IMR-90 (cell line): Measurements from ENCODE around the gene OGG1. TPM values are rescaled to one million over a fixed set of nuclear protein-coding genes. Genes with fewer than 3 reads are reported as not detected.

ENCODE experiments used
- ATAC-seq: fragments of 200-7000 bp; cut with Tn5 transposase; 2 replicates; pipeline ENCODE4 v1.9.1; 2020; ENCODE audit warnings: low read depth, mild to moderate bottlenecking, moderate library complexity
- BruUV-seq: library from RNA; stranded (reverse); fragments of 400-500 nt; replicated peaks from 2 replicates; lab custom pipeline; 2021; lab: Mats Ljungman, UMichigan
- CTCF ChIA-PET: fragments of 300-600 bp; formaldehyde crosslinking; extraction: SDS; loops from one replicate; lab custom pipeline; 2021; ENCODE audit warnings: antibody characterized with exemption; lab: Yijun Ruan, JAX
- POLR2A ChIA-PET: fragments of 300-600 bp; sonication (Branson Sonifier 250); formaldehyde crosslinking; loops from one replicate; lab custom pipeline; 2022; ENCODE audit warnings: antibody characterized with exemption; ENCODE audit not compliant: unreplicated experiment; lab: Charles Lee
- DNase-seq: peaks from one replicate; pipeline ENCODE4 v3.0.0; 2013
- H2AFZ ChIP-seq: replicated peaks from 2 replicates; pipeline ENCODE3; 2013; ENCODE audit warnings: low read length, mild to moderate bottlenecking; ENCODE audit not compliant: poor library complexity
- H2AK5ac ChIP-seq: 2 replicates; pipeline ENCODE4 v1.6.1; 2013; ENCODE audit warnings: low read depth, low read length, inconsistent platforms
- H2AK9ac ChIP-seq: replicated peaks from 2 replicates; pipeline ENCODE3; 2013; ENCODE audit warnings: mild to moderate bottlenecking, low read depth, low read length, moderate library complexity; ENCODE audit not compliant: poor library complexity
- H2BK120ac ChIP-seq: 2 replicates; pipeline ENCODE4 v1.6.1; 2013; ENCODE audit warnings: low read depth, low read length, inconsistent platforms
- H2BK15ac ChIP-seq: 3 replicates; pipeline ENCODE4 v1.6.1; 2013; ENCODE audit warnings: low read depth, low read length, inconsistent platforms
- H2BK20ac ChIP-seq: 2 replicates; pipeline ENCODE4 v1.6.1; 2013; ENCODE audit warnings: low read depth, mild to moderate bottlenecking, inconsistent platforms, low read length, moderate library complexity
- H2BK5ac ChIP-seq: 2 replicates; pipeline ENCODE4 v1.6.1; 2013; ENCODE audit warnings: mild to moderate bottlenecking, low read depth, low read length, inconsistent platforms; ENCODE audit not compliant: poor library complexity, severe bottlenecking
- H3K14ac ChIP-seq: replicated peaks from 2 replicates; pipeline ENCODE4 v1.6.1; 2013; ENCODE audit warnings: low read depth, low read length, inconsistent platforms
- H3K18ac ChIP-seq: 2 replicates; pipeline ENCODE4 v1.6.1; 2013; ENCODE audit warnings: low read depth, low read length, control low read depth
- H3K23ac ChIP-seq: 2 replicates; pipeline ENCODE4 v1.6.1; 2013; ENCODE audit warnings: low read depth, low read length, inconsistent platforms
- H3K27ac ChIP-seq: 2 replicates; pipeline ENCODE4 v1.5.1; 2013; ENCODE audit warnings: mild to moderate bottlenecking, control low read depth, low read length; ENCODE audit not compliant: insufficient read depth
- H3K27me3 ChIP-seq: 2 replicates; pipeline ENCODE4 v1.6.1; 2013; ENCODE audit warnings: low read length; ENCODE audit not compliant: control insufficient read depth, insufficient read depth
- H3K36me3 ChIP-seq: 2 replicates; pipeline ENCODE4 v1.6.1; 2013; ENCODE audit warnings: low read length, mixed read lengths; ENCODE audit not compliant: control insufficient read depth, insufficient read depth
- H3K4ac ChIP-seq: 2 replicates; pipeline ENCODE4 v1.6.1; 2013; ENCODE audit warnings: low read depth, low read length, inconsistent platforms
- H3K4me1 ChIP-seq: 2 replicates; pipeline ENCODE4 v1.6.1; 2013; ENCODE audit warnings: low read length, mixed read lengths; ENCODE audit not compliant: control insufficient read depth, insufficient read depth
- H3K4me2 ChIP-seq: 2 replicates; pipeline ENCODE4 v1.6.1; 2013; ENCODE audit warnings: low read depth, mild to moderate bottlenecking, control low read depth, low read length, moderate library complexity
- H3K4me3 ChIP-seq: 2 replicates; pipeline ENCODE4 v1.5.1; 2013; ENCODE audit warnings: low read depth, mild to moderate bottlenecking, control low read depth, low read length, moderate library complexity; ENCODE audit not compliant: insufficient read depth
- H3K56ac ChIP-seq: 2 replicates; pipeline ENCODE4 v1.6.1; 2013; ENCODE audit warnings: low read length, inconsistent platforms; ENCODE audit not compliant: insufficient read depth; ENCODE audit errors: extremely low read depth
- H3K79me1 ChIP-seq, 2 experiments: 2 replicates each; pipeline ENCODE4 v1.6.1; 2013; ENCODE audit warnings: low read length in 2 of 2, inconsistent platforms in 1 of 2, low read depth in 1 of 2
- H3K9ac ChIP-seq: 2 replicates; pipeline ENCODE4 v1.6.1; 2013; ENCODE audit warnings: low read depth, low read length, control low read depth
- H3K9me1 ChIP-seq: 2 replicates; pipeline ENCODE4 v1.6.1; 2013; ENCODE audit warnings: low read length, inconsistent platforms; ENCODE audit not compliant: insufficient read depth
- H3K9me3 ChIP-seq: 2 replicates; pipeline ENCODE4 v1.6.1; 2013; ENCODE audit warnings: low read length; ENCODE audit not compliant: control insufficient read depth, insufficient read depth
- H4K20me1 ChIP-seq: 2 replicates; pipeline ENCODE4 v1.6.1; 2013; ENCODE audit warnings: low read length, inconsistent platforms; ENCODE audit not compliant: insufficient read depth
- H4K5ac ChIP-seq: 2 replicates; pipeline ENCODE4 v1.6.1; 2013; ENCODE audit warnings: mild to moderate bottlenecking, low read depth, low read length, control low read depth
- H4K8ac ChIP-seq, 2 experiments: 2 replicates each; pipeline ENCODE4 v1.6.1; 2013; ENCODE audit warnings: low read depth in 2 of 2, low read length in 2 of 2, control low read depth in 1 of 2, inconsistent platforms in 1 of 2
- H4K91ac ChIP-seq: 2 replicates; pipeline ENCODE4 v1.6.1; 2013; ENCODE audit warnings: low read depth, low read length, inconsistent platforms; ENCODE audit not compliant: insufficient read depth
- BHLHE40 ChIP-seq: fragments of 150-350 bp; IDR thresholded peaks from 2 replicates; pipeline ENCODE4 v1.6.1; 2016; ENCODE audit warnings: mild to moderate bottlenecking, low read depth, low read length
- CEBPB ChIP-seq: IDR thresholded peaks from 2 replicates; pipeline ENCODE4 v1.6.1; 2012; ENCODE audit warnings: low read depth, low read length, improper control_type of control experiment
- FOS ChIP-seq: fragments of 150-350 bp; IDR thresholded peaks from 2 replicates; pipeline ENCODE4 v1.6.1; 2016; ENCODE audit warnings: low read depth, low read length
- MAFK ChIP-seq: IDR thresholded peaks from 2 replicates; pipeline ENCODE4 v1.6.1; 2012; ENCODE audit warnings: low read depth, low read length, improper control_type of control experiment
- MAZ ChIP-seq: IDR thresholded peaks from 2 replicates; pipeline ENCODE4 v1.6.1; 2012; ENCODE audit warnings: low read depth, mild to moderate bottlenecking, low read length, improper control_type of control experiment, moderate library complexity, borderline replicate concordance
- POLR2A ChIP-seq: IDR thresholded peaks from 2 replicates; pipeline ENCODE4 v1.6.1; 2012; ENCODE audit warnings: mild to moderate bottlenecking, low read depth, low read length
- RFX5 ChIP-seq: IDR thresholded peaks from 2 replicates; pipeline ENCODE4 v1.8.0; 2012; ENCODE audit warnings: low read depth, mild to moderate bottlenecking, low read length, moderate library complexity
- SMC3 ChIP-seq: fragments of 150-350 bp; IDR thresholded peaks from 2 replicates; pipeline ENCODE4 v1.6.1; 2016; ENCODE audit warnings: low read depth, mild to moderate bottlenecking, antibody characterized with exemption, low read length, moderate library complexity
- WGBS, 2 experiments: methylation state at CpG; one replicate each; pipeline versions ENCODE4 v1.1.5 to v1.1.7; 2013; ENCODE audit warnings: missing lambda C conversion rate in 2 of 2; ENCODE audit not compliant: insufficient read length in 1 of 2; ENCODE audit errors: extremely low coverage in 2 of 2; 5-methylcytosine and 5-hydroxymethylcytosine counted together
- dilution Hi-C: fragments of 300-500 bp; cut with HindIII; formaldehyde crosslinking; loops from one replicate; pipeline ENCODE4 v1.14.3; 2018; ENCODE audit warnings: low sequenced_read_pairs; ENCODE audit not compliant: unreplicated experiment
- in situ Hi-C: fragments of 300-500 bp; cut with MboI; formaldehyde crosslinking; loops from 3 replicates; pipeline ENCODE4 v1.14.3; 2019; ENCODE audit warnings: low sequenced_read_pairs, inconsistent platforms, mixed read lengths
- intact Hi-C: fragments of 100-400 bp; cut with micrococcal nuclease; formaldehyde crosslinking; loops from 2 replicates; pipeline ENCODE4 v1.10.0; 2022
- polyA plus RNA-seq, 3 experiments: library from polyadenylated mRNA; depleted of rRNA; stranded (reverse); fragments of >200 nt; gene quantifications; 2 replicates each; pipeline ENCODE4 v1.2.3, GENCODE V29; 2012; ENCODE audit warnings: low replicate concordance in 1 of 3
- total RNA-seq: library from RNA; depleted of rRNA; stranded (reverse); fragments of >200 nt; gene quantifications from 2 replicates; pipeline ENCODE4 v1.2.3, GENCODE V29; 2012
- TF ChIP-seq, protein P1 (sequence below): conservative IDR thresholded peaks from 2 replicates; pipeline ENCODE4 v1.5.1; 2012; ENCODE audit warnings: mild to moderate bottlenecking, low read depth, low read length, improper control_type of control experiment

Gene OGG1
- total and polyA plus RNA-seq, 2 of the 4 experiments (the other 2 are of a cell fraction): 14.9 to 25.6 TPM

GRCh38 chr3:9701006-9701405 lies 48.7 kb upstream of the OGG1 start:
- no peak overlapping the region for H3K27ac ChIP-seq
- ChIA-PET POLR2A (no interaction called here), CTCF (no interaction called here)
- H3K27me3 ChIP-seq: peaks cover 12% of the 10 kb centered on the region; the same call in 1 of the 2 replicates
- ATAC-seq: no peak
- H2BK5ac ChIP-seq: no peak overlapping the region
- H3K36me3 ChIP-seq: peaks cover 32% of the 10 kb centered on the region
- no peak overlapping the region for H3K18ac ChIP-seq
- H3K4me3 ChIP-seq: no peak overlapping the region
- intact Hi-C loops: no loop called here
- no TSS peak for BruUV-seq
- H4K20me1 ChIP-seq: no peaks in the 10 kb centered on the region
- no peak overlapping the region for H2BK120ac ChIP-seq
- H2BK20ac ChIP-seq: no peak overlapping the region
- 100% methylated on average over 3 of the region's 7 CpGs; no CpG with 5 or more reads in 1 of the 2 experiments for WGBS, 2 experiments
- no peak overlapping the region for H4K5ac ChIP-seq
- H3K9ac ChIP-seq: no peak overlapping the region
- no peak overlapping the region for H4K8ac ChIP-seq
- no peaks in the 10 kb centered on the region for H3K79me1 ChIP-seq
- no peak for DNase-seq
- H3K4ac ChIP-seq: no peak overlapping the region
- H3K4me1 ChIP-seq: no peaks in the 10 kb centered on the region
- no peak overlapping the region for H2AFZ ChIP-seq
- no peak overlapping the region for H3K4me2 ChIP-seq
- H3K14ac ChIP-seq: no peak overlapping the region
- no peak overlapping the region for H2AK9ac ChIP-seq
- TF ChIP-seq FOS (no peak), SMC3 (no peak), RFX5 (no peak), BHLHE40 (no peak), MAZ (no peak), MAFK (no peak), POLR2A (no peak), CEBPB (no peak)
- TF ChIP-seq, protein P1, sequence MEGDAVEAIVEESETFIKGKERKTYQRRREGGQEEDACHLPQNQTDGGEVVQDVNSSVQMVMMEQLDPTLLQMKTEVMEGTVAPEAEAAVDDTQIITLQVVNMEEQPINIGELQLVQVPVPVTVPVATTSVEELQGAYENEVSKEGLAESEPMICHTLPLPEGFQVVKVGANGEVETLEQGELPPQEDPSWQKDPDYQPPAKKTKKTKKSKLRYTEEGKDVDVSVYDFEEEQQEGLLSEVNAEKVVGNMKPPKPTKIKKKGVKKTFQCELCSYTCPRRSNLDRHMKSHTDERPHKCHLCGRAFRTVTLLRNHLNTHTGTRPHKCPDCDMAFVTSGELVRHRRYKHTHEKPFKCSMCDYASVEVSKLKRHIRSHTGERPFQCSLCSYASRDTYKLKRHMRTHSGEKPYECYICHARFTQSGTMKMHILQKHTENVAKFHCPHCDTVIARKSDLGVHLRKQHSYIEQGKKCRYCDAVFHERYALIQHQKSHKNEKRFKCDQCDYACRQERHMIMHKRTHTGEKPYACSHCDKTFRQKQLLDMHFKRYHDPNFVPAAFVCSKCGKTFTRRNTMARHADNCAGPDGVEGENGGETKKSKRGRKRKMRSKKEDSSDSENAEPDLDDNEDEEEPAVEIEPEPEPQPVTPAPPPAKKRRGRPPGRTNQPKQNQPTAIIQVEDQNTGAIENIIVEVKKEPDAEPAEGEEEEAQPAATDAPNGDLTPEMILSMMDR: no peak
- H3K9me1 ChIP-seq: no peaks in the 10 kb centered on the region
- in situ Hi-C loops: no loop called here
- H3K56ac ChIP-seq: no peak overlapping the region
- dilution Hi-C loops: no loop called here
- no peak overlapping the region for H3K23ac ChIP-seq
- no peak overlapping the region for H4K91ac ChIP-seq
- no peak overlapping the region for H2AK5ac ChIP-seq
- H2BK15ac ChIP-seq: no peak overlapping the region
- no peaks in the 10 kb centered on the region for H3K9me3 ChIP-seq
